ENCODE results near the gene DOCK4.

Gene DOCK4

DNA sequence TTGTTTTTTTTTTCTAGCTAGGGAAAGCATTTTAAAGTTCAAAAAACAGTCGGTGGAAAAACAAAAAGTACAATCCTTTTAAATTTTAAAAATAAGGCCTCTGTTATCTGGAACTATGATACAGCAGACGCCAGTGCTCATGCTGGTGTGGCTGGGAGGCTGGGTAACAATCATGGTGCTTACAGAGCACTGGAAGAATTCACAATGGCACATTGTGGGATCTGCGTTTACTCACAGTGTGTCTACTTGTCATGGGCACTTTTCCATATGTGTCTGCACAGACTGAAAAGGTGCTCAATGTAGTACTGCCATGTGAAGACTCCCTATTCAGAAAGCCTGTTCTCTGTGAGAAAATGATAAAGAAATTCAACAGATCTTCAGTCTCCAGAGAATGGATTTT is 365.7 kb downstream of the DOCK4 start:
- TF ChIP-seq, protein P1, sequence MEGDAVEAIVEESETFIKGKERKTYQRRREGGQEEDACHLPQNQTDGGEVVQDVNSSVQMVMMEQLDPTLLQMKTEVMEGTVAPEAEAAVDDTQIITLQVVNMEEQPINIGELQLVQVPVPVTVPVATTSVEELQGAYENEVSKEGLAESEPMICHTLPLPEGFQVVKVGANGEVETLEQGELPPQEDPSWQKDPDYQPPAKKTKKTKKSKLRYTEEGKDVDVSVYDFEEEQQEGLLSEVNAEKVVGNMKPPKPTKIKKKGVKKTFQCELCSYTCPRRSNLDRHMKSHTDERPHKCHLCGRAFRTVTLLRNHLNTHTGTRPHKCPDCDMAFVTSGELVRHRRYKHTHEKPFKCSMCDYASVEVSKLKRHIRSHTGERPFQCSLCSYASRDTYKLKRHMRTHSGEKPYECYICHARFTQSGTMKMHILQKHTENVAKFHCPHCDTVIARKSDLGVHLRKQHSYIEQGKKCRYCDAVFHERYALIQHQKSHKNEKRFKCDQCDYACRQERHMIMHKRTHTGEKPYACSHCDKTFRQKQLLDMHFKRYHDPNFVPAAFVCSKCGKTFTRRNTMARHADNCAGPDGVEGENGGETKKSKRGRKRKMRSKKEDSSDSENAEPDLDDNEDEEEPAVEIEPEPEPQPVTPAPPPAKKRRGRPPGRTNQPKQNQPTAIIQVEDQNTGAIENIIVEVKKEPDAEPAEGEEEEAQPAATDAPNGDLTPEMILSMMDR (IDR thresholded peaks at IDR 0.05; ENCODE audit: low read depth, low read length) = no peak
- H3K4me3 ChIP-seq (ENCODE audit: low read depth, low read length) = no peak overlapping the region

DNA sequence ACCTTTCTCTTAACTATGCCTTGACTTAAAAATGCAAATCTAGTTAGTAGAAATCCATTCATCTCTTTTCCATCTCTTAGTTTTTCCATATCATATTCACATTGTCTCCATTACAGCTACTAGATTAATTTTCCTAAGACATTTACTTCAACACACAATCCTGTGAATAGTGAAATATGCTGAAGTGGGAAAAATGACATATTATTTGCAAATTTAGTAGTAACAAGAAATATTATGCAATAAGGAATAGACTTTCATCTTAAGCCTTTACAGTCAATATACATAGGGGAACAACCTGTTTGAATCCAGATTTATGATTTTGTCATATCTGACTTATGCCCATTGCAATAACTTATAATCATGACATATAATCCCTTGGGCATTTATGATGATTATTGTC is 366.9 kb downstream of the DOCK4 start:
- TF ChIP-seq, protein P1 (IDR thresholded peaks at IDR 0.05; ENCODE audit: low read depth, low read length) = no peak
- H3K4me3 ChIP-seq (ENCODE audit: low read depth, low read length) = no peak overlapping the region

DNA sequence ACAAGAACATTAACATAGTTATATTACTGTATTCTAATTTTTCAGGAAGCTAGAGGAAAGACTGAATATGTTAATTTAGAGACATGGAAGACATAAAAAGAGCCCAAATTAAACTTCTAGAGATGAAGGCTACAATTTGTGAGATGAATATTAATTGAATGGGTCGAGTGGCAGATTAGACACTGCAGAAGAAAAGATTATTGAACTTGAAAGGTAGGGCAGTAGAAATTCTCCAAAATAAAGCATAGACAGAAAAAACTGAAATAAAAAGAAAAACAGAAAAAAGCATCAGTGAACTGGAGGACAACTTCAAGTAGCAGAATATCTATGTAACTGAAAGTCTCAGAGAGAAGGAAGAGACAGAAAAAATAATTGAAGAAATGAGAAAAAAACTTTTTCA is 369.6 kb downstream of the DOCK4 start:
- no peak overlapping the region for H3K4me3 ChIP-seq (ENCODE audit: low read depth, low read length)
- TF ChIP-seq, protein P1 (IDR thresholded peaks at IDR 0.05; ENCODE audit: low read depth, low read length) = no peak

DNA sequence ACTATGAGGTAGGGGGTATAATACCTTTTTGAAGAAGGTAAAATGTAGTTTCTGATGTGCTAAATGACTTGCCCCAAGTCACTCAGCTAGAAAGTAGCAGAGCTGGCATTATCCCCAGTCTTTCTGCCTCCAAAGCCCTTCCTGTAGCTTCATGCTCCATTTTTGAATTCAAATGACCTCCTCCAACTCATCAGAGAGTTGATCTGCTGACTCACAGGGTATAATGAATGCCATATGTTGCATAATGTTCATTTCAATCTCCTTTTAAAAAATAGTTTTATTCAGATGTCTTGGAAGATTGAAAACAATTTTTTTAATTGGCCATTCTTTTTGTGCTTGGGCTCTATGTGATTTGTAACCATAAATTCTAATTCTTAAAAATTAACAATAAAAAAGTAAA is 371.1 kb downstream of the DOCK4 start:
- TF ChIP-seq, protein P1 (IDR thresholded peaks at IDR 0.05; ENCODE audit: low read depth, low read length) = no peak
- H3K4me3 ChIP-seq (ENCODE audit: low read depth, low read length) = no peak overlapping the region

DNA sequence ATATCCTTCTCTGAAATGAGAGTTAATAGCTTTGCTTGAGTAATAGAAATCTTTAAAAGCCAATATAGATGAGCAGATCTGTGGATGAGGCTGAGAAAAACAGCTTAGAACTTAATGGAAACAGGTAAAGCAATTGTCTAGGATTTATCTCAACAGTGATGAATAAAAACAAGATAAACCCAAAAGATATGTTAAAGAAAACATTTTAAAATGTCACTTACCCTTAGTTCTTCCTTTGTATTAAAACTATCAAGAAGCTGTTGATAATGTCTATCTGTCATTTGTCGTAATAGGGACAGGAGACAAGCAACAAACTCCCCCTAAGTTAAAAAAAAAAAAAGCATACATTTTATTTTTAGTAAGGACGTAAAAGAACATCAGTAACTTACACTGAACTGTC is 371.8 kb downstream of the DOCK4 start:
- H3K4me3 ChIP-seq (ENCODE audit: low read depth, low read length) = no peak overlapping the region
- TF ChIP-seq, protein P1 (IDR thresholded peaks at IDR 0.05; ENCODE audit: low read depth, low read length) = no peak

DNA sequence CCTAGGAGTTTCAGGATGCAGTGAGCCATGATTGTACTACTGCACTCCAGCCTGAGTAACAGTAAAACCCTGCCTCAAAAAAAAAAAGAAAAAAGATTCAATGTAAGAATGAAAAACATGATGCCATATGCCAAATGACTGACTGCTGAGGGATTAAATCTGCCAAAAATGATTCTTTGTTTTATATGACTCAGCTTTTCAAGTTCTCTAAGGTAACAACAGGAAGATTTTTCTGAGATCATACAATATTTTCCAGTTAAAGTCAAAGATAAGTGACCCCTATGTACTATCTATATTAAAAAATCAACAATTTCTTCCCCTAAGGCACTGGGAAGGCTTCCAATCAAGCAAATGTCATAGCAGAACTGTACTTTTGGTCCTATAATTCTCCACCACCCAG is 372.7 kb downstream of the DOCK4 start:
- TF ChIP-seq, protein P1 (IDR thresholded peaks at IDR 0.05; ENCODE audit: low read depth, low read length) = no peak

DNA sequence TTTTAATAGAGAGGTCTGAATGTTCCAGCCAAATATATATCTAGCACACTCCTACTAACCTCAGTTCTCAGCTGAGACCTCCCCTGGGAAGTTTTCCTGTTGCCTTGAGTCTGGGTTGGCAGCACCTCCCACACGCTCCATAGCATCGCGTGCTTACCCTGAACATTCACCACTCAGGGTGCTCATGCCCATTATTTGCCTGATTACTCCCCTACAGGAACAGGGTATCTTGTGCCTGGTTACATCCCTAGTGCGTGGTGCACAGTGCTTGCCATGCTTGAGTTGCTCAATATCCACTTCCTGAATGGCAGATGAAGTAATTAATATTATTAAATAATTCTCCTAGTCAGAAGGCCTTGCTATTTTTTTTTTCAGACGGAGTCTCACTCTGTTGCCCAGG is 374.0 kb downstream of the DOCK4 start:
- H3K4me3 ChIP-seq (ENCODE audit: low read depth, low read length) = no peak overlapping the region
- TF ChIP-seq, protein P1 (IDR thresholded peaks at IDR 0.05; ENCODE audit: low read depth, low read length) = no peak

More for the DNA sequence above, 372.7 kb downstream of the DOCK4 start:
- H3K4me3 ChIP-seq (ENCODE audit: low read depth, low read length) = no peak overlapping the region

Measured in WI38 (cell line).